ENCODE data around the gene YIPF1. TPM values are rescaled to one million over a fixed set of nuclear protein-coding genes. Genes with fewer than 3 reads are reported as not detected.
A peak's percentile ranks its signal among the peaks of the same experiment; 100 is the strongest.
"Not testable (repeated sequence)": the region's sequence is repeated elsewhere in the genome, so short reads cannot be mapped to it uniquely, and the experiment has no call there.

YIPF1 gene
- polyA plus RNA-seq, 5 donors = 25.5 to 28.3 (median 26.7) TPM

DNA sequence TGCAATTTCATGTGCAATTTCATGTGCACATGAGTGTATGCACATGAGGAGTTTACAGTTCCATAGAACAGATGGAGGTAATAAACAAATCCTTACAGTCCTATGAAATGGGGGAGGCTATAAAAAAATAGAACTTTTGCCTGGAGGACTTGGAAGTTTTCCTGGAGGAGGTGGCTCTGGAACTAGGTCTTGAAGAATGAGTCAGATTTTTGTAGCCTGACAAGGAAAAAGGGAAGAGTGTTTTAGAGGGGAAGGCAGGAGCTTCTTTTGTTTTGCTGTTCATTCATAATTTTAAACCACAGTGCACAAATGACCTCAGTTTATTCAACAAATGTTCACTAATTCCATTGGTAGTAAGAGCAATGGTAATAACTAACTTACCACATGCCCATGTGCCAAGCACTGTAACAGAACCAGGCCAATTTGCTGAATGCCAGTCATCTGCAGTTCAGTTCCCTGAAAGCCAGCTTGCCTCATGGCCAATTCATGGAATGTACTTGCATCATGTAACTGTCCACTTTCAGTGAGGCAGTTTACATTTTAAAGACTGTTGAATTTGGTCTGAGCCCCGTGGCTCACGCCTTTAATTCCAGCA is 7.1 kb upstream of the YIPF1 start:
- no peak for DNase-seq

DNA sequence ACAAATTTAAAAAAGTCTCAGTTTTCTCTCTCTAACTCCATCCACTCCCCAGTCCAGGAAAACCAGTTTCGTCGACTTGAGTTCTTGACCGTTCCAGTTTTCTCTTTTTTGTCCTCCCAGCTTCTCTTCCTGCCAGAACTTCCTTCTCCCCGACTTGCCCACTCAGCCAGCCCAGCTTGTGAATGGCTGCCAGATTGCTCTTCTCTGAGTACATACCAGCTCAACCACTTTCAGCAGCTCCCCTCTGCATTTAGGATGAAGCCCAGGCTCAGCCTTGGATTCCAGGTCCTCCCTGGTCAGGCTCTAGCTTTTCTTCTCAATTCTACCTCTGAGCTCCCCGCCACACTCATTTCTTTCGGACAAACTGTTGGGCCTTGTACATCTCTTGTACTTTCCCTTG is 5.8 kb upstream of the YIPF1 start:
- DNase-seq = no peak

DNA sequence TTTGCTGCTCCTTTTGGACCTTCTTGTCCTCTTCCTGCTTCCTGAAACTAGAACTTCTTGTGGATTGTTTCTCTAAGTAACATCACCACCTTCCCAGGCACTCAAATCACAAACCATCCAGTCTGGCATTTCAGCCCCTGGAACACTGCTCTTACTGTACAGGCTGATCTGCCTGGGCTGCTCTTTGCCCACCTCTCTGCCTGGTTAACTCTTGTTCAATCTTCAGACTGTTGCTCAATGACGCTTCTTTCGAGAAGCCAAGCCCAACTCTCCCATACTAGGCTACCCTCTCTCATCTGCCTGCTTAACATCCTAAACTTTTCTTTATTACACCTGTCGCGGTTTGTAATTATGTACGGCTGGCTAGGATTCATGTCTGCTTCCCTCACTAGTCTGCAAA is 5.0 kb upstream of the YIPF1 start:
- DNase-seq = no peak

DNA sequence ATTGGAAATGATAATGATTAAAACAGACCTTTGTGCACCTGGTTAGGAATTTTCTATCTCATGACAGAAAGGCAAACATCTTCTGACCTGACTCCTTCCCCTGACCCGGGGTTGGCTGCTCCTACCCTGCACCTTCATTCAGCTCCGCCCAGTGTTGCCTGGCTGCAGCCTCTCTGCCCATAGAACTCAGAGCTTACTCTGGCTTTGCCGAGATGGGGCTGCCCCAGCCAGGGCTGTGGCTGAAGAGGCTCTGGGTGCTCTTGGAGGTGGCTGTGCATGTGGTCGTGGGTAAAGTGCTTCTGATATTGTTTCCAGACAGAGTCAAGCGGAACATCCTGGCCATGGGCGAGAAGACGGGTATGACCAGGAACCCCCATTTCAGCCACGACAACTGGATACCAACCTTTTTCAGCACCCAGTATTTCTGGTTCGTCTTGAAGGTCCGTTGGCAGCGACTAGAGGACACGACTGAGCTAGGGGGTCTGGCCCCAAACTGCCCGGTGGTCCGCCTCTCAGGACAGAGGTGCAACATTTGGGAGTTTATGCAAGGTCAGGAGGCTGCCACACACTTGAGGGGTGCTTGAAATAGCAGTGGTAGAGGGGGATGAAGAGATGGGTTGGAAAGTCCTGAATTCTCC is 4.5 kb upstream of the YIPF1 start, which contains the start of gene DIO1:
Gene DIO1, plus strand, starts transcription at position 189 of the 638 bp plus-strand sequence. Its CDS starts 24 bp downstream, at position 213.
- DNase-seq = no peak

DNA sequence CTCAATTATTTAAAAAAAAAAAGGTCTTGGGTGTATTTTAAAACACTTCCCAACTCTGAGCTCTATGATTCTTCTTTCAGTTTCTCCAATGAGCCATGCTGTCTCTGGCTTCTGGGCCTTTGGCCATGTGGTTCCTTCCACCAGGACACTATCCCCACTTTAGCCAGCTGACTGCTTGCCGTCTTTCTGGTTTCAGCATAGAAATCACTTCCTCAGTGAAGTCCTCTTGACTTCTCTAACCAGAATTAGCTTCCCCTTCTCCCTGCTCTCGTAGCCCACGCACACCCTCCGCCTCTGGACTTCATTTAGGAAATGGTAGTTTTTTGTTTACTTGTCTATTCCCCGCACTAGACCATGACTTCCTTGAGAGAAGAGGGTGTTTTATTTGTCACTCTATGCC is 3.3 kb upstream of the YIPF1 start:
- no peak for DNase-seq

DNA sequence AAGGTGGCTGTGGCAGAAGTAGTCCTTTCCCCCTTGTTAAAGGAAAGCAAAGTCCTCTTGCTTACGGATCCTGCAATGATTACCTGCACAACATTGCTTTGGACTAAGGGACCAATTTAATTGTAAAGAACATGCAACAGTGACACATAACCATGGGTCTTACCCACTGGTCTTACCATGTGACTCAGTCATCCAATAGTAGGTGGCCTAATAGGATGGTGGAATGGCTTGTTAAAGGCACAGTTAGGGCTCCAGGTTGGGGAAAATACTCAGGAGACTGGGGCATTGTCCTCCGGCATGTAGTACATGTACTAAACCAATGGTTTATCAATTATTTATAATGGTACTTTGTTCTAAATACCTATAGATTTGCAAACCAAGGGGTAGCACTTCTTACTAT is 2.1 kb upstream of the YIPF1 start:
- no peak for DNase-seq

DNA sequence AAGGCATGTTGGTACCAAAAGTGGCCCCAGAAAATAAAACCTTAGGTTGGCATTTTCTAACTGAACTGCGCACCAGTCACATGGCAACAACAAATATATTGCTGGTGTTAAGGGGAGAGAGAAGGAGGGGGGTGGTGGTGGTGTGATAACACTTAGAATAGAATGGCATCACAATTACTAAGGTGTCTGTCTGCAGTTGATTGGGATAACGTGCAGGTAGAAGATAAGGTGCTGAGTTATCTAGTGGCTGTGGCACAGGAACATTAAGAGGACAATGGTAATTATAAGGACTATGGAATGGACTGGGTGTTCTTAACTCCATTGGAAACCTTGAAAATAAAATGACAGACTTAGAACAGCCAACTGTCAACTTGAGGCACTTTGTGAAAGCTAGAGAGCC is 1.4 kb upstream of the YIPF1 start:
- no peak for DNase-seq

DNA sequence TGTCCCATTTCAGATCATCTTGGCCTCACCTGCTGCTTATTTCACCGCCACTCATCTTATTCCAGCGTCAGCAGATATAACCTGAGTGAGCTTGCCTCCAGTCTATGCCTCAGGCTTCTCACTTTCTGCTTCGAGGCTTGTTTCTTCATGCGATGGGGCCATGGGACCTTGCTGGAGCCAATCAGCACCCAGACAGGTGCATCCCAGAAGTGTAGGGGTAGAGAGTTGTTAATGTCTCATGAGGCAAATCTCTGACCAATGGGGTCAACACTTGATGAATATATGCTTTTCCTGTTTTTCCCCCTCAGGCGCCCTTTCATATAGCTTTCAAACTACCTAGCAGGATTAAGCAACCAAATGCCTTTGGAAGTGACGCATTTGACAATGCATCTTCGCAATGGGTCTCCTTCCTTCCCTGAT is 935 bp upstream of the YIPF1 start:
- no peak for DNase-seq

DNA sequence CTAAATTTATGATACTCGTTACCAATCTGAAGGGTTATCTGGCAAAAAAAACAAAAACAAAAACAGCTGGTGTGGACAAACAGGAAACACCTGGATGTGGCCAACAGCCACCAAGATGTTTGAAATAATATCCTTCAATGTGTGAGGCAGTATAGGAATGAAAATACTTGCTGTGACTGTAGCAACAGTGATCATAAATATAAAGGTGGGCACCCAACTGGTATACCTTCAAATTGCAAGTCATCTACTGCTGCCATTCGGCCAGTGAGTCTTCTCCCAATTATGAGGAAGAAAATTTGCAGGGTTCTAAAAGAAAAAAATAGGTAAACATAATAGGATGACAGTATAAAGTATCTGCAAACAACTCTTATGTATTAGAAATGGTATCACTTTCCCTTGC is 916 bp downstream of the YIPF1 start:
- no peak for DNase-seq

DNA sequence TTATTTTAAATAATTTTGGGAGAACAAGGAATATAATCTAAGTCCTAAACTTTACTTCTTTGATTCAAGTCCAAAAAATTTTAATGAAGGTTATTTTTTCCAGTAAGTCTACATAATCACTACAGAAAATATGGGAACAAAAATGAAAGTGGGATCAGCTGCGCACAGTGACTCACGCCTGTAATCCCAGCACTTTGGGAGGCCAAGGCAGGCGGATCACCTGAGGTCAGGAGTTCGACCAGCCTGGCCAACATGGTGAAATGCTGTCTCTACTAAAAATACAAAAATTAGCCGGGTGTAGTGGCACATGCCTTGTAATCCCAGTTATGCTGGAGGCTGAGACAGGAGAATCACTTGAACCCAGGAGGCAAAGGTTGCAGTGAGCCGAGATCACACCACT is 6.0 kb downstream of the YIPF1 start:
- DNase-seq = not testable (repeated sequence)

DNA sequence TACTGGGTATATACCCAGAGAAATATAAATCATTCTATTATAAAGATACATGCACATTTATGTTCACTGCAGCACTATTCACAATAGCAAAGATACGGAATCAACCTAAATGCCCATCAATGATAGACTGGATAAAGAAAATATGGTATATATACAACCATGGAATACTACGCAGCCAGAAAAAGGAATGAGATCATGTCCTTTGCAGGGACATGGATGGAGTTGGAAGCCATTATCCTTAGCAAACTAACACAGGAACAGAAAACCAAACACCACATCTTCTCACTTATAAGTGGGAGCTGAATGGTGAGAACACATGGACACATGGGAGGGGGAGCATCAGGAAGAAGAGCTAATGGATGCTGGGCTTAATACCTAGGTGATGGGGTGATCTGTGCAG is 7.7 kb downstream of the YIPF1 start:
- DNase-seq = not testable (repeated sequence)

DNA sequence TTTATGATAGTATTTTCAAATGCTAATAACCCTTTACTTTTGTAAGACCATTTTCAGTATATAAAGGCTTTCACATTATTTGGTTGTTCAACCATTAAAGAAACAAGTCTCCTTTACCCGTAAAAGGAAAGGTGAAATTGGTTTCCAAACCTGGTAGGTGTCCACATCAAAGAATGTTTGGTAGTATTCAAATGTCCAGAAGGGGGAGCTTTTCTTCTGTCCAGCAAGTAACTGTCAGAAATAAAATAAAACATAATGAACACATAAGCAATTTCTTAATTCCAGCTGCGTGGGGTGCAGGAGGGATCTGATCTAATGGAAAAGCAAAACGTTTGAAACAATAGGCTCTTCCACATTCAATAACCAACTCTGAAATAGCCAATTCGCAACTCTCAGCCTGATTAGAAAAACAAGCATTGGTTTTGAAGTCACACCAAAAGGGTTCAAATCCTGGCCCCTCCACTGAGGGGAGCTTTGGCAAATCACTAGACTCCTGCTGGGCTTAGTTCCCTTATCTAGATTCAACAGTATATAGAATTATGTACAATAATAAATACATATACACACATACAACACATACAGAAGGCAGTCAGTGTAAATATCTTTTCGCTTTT is 11.0 kb downstream of the YIPF1 start:
- no peak for DNase-seq

DNA sequence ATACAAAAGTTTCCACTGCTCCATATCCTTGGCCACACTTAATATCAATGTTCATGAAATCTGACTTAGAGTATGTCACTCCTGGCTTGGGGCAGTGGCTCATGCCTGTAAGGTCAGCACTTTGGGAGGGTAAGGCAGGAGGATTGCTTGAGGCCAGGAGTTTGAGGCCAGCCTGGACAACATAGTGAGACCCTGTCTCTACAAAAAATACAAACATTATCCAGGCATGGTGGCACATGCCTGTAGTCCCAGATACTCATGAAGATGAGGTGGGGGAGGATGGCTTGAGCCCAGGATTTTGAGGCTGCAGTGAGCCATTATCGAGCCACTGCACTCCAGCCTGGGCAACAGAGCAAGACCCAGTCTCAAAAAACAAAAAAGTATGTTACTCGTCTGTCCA is 14.4 kb downstream of the YIPF1 start:
- not testable (repeated sequence) for DNase-seq

DNA sequence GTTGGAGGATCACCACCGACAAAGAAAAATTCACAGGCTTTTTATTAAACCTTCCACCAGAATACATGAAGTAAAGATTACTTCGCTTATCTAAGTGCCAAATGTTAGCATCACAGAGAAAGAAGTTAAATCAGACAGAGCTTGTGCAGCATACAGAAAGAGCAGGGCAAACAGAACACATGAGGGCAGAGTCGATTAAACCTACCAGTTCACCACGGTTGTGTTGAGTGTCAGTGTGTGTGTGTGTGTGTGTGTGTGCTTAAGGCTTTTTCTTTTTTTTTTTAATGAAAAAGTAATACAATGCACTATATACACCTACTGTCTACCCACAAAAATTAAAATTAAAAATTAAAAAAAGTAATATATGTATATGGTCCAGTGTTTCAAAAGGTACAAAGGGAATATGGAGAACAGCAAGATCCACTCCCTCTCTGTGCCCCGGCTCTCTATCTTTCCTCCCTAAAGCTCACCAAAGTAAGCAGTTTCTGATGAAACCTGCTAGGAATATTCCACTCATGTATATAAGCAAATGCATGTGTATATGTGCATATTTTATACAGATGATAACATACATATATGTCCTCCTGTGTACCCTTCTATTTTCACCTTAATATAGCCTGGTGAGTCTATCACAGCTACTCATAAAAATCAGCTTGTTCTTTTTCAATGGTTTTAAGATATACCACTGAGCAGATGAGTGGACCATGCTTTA is 17.7 kb downstream of the YIPF1 start:
- DNase-seq = no peak

DNA sequence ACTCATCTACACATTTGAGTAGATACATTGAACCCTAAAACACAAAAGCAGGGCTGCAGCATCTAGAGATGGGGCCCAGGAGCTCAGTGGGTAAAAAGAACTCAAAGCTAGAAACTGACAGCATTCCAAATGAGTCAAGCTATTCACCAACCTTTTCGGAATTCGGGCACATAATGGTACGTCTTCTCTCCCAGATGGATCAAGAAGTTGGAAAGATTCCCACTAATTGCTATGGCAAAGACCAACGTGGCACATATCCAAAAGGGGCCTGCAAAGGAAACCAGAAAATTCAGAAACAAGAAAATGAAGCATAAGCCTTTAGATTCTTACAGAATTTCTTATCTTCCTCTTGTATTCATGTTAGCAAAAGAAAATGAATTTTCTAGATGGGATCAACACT is 18.4 kb downstream of the YIPF1 start:
- no peak for DNase-seq

DNA sequence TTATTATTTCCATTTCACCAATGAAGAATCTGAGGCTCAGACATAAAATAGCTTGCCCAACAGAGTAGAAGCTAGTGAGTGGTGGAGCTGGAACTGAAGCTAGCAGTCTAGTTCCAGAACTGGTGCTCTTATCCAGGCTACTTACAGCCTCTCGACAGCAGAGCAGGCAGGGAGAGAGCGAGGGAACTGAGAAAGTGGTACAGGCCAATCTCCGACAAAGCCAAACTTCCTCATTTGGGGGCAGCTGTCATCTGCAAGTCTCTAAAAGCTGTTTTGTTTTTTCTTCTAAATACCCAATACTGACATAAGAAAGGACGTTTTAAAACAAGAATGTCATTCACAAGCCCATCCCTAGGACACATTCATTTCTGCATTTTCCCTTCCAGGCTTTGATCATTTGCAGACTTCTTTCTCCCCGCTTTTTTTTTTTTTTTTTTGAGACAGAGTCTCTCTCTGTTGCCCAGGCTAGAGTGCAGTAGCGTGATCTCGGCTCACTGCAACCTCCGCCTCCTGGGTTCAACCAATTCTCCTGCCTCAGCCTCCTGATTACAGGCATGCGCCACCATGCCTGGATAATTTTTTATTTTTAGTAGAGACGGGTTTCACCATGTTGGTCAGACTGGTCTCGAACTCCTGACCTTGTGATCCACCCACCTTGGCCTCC is 20.0 kb downstream of the YIPF1 start:
- no peak for DNase-seq

DNA sequence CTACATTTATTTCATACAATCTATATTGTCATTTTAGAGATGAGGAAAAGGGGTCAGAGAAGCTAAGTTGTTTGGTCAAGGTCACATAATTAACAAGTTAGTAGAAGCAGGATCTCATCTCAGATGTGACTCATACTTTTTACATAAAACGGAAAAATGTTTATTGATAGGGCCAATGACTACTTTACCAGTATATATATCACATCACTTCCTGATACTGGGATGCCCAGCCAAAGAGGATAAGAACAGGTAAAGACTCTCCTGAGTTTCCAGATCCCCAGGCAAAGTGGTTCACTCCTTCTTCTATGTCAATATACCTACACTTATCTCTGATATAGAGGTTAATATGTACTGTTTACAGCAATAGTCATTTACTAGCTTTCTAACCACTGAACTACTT is 21.0 kb downstream of the YIPF1 start:
- no peak for DNase-seq

DNA sequence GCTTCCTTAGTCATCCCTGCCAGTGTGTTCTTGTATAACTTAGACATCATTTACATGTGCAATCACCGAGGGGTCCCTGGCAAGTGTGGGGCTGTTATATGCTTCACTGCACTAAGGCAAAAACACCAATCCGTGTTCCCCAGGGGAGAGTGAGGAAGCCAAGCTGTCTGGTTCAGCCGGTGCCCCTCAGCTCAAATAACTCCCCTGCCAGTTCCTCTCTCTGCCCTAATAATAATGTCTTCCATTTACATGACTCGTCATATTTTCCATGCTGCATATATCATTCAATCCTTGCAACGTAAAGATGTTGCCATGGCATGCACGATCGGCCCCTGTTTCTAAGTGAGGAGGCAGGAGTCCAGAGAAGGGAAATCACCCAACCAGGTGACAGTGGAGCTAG is 27.1 kb downstream of the YIPF1 start:
- DNase-seq = no peak

DNA sequence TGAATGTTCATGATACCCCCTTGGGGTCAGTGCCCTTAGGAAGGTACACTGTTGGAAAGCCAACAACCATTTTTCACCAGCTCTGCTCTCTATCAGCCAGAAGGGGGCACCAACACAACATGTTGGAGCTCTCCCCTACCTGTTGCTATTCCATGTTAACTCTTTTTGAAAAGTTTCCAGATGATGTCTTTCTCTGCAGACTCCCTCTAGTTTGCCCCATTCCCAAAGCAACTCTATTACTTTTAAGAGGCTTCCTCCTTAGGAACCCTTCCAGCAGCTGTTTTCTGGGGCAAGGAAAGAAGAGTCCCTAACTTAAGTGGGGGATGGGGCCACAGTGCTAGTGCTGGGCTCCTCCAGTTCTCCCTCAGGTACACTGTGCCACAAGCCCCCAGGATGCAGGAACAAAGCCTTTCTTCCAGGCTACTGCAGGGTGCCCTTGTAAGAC is 28.6 kb downstream of the YIPF1 start:
- DNase-seq = peak in 1 of 2 donors; percentile 31

DNA sequence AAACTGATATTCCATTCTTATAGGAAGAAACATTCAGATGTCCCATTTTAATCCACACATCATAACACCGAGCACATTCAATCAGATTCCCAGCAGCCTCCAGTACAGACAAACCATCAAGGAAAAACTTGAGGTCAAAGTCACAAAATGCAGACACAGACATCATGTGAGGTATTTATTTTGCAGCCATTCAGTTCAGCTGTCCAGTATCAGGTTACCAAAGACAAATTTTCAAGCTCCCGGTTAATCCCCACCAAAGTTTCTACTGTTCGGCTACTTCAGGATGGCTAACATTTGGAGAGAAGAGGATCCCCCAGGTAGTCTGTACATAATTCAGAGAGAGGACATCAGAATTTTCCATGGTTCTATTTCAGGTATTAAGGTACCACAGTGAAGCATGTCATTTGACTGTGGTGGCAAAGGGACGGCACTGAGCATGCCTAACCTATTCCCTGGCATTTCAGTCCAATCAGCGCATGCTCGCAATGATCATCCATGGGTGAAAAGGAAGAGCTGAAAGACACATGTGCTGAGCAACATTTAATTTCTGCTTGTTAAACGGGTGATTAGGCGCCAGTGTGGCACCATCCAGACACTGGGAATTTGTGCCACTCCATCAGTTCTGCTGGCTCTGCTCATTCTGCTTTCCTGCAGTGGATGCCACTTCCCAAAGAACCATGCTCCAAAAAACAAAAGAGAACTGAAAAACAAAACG is 37.9 kb downstream of the YIPF1 start:
- DNase-seq = no peak

DNA sequence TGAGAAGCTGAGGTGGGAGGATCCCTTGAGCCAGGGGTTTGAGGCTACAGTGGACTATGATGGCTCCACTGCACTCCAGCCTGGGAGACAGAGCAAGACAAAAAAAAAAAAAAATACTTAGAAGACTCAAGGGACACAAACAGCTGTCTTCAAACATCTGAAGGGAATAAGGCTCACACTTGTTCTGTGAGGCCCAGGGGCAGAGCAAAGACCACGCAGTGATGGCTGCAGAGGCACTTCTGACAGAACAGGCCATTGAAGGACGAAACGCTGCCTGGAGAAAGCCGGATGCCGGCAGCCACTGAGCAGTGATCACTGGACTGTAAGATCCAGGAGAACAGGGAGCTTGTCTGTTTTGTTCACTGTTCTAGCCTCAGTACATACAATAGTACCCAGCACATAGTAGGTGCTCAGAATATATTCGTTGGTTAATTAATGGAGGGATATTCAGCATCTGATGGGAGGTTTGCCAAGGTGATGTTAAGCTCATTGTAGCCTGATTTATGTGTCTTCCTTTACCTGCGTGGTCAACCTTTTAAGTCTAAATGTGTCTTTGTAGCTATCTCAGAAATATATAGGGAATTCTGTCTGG is 39.4 kb downstream of the YIPF1 start:
- no peak for DNase-seq
